SK-N-MC (cell line): ENCODE measurements around the gene MANF.

Source experiments
- EZH2 ChIP-seq: fragments of 200-600 bp; sonication (generic); IDR thresholded peaks from one replicate; pipeline ENCODE4 v1.6.1; 2017; ENCODE audit warnings: antibody characterized with exemption
- FOXP2 ChIP-seq: optimal IDR thresholded peaks from 2 replicates; pipeline ENCODE3; 2011; ENCODE audit warnings: mild to moderate bottlenecking, moderate library complexity; ENCODE audit not compliant: insufficient read depth; ENCODE audit errors: extremely low read length, control extremely low read depth
- POLR2AphosphoS5 ChIP-seq: IDR thresholded peaks from 2 replicates; pipeline ENCODE4 v1.6.1; 2012; ENCODE audit warnings: mild to moderate bottlenecking, low read depth, low read length, borderline replicate concordance

- no peak for TF ChIP-seq POLR2AphosphoS5
- TF ChIP-seq EZH2 = no peak
- TF ChIP-seq FOXP2 = no peak
These were observed 44.9 kb upstream of the MANF start for GRCh38 chr3:51340013-51340829.
